Posterior vena cava (tissue), 2 donors: ENCODE results near the gene FBLN1. TPM values are rescaled to one million over a fixed set of nuclear protein-coding genes. Genes with fewer than 3 reads are reported as not detected.
A peak's percentile ranks its signal among the peaks of the same experiment; 100 is the strongest.
"Not testable (repeated sequence)": the region's sequence is repeated elsewhere in the genome, so short reads cannot be mapped to it uniquely, and the experiment has no call there.

ENCODE experiments used
- DNase-seq: peaks from one replicate; pipeline ENCODE4 v3.0.0-alpha.2; 2020; ENCODE audit warnings: low spot score
- intact Hi-C, 2 donors: fragments of 100-400 bp; cut with DNase I; formaldehyde crosslinking; loops; one replicate each; pipeline versions ENCODE4 v1.14.1 to v1.14.2; 2022 to 2023
- total RNA-seq, 2 donors: library from RNA; stranded (reverse); fragmentation: NEBNext Ultra II Directional; extraction: Animal tissue kit (Norgen Biotek cat#: 25700); gene quantifications; one replicate each; pipeline ENCODE4 v1.2.1, GENCODE V29; 2021
- donor health status: DM: yes; HTN: yes; CAD: no.
- donor health status: DM: yes; HTN: yes; CAD: no.

FBLN1 gene
- total RNA-seq, 2 donors from 2014 or later, result 608 to 1,210 TPM

DNA sequence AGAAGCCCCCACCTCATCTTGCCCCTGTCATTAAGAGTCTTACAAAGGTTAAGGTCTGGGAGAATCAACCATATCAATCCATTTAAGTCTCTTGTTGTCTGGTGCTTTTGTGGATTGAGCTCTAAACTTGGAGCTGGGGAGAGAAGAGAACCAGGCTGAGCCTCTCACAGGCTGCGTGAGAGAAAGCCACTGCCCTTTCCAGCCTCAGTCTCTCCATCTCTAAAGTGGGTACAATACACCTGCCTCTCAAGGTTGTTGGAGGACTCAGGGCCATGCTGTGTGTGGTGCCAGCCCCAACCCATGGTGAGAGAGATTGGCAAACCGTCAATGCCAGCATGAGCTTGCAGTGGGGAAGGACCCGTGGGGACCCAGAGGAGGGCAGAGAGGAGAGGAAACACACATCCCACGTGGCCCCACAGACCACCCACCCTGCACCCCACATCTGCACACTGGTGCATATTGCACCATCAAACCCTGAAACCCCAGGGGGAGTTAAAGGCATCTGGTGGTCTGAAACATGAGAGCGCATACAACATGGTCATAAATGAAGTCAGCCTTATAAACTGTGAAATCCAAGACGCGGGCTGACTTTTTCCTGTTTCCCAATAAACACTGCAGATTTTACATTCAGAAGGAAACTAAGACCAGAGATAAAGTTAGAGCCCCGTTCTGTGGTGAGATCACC lies 27.5 kb upstream of the FBLN1 start:
- intact Hi-C loops, result no loop called here

DNA sequence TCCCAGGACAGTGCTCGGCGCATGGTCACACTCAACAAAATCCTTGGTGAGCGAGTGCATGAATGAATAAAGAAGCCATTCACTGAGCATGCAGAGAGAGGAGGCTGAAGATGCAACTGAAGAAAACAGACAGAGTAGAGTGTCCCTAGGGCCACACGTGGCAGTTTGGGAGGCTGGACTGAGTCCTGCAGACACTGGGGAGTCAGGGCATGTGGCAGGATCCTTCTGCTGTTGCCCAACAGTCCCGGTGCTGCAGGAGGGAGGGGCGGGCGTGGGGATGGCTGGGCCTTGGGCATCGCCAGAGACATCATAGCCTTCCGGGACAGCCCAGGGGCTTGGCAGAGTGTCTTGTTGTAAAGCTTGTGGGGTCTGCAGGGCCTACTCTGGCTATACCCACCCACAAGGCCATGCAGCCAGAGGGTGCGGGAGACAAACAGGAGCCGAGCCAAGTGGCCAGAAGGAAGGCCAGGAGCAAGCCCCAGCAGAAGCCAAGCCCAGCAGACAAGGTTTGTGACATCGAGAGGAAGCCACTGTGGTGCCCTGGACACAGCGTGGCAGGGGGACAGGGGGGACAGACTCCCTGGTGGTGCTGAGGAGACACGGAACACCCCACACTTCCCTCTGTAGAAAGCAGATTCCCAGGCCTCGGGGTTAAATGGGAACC lies 26.7 kb upstream of the FBLN1 start:
- intact Hi-C loops, result no loop called here
- DNase-seq, result peak; percentile 83

More for the DNA sequence above, 27.5 kb upstream of the FBLN1 start:
- DNase-seq, result peak; percentile 46

DNA sequence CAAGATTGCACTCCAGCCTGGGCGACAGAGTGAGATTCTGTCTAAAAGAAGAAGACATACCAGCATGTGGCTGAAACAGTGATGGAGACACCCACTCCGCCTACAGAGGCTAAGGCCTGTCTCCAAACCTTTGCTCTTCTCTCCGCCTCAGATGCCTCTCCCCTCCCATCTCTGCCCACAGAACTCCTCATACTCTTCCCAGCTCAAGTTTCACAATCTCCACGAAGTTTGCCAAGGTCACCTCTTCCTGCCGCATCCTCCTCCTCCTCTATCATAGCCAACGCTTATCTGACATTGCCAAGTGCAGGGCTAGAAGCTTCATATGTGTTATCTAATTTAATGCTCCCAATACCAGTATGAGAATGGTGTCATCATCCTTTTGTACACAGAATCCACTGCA lies 25.9 kb upstream of the FBLN1 start:
- peak; percentile 69 for DNase-seq

DNA sequence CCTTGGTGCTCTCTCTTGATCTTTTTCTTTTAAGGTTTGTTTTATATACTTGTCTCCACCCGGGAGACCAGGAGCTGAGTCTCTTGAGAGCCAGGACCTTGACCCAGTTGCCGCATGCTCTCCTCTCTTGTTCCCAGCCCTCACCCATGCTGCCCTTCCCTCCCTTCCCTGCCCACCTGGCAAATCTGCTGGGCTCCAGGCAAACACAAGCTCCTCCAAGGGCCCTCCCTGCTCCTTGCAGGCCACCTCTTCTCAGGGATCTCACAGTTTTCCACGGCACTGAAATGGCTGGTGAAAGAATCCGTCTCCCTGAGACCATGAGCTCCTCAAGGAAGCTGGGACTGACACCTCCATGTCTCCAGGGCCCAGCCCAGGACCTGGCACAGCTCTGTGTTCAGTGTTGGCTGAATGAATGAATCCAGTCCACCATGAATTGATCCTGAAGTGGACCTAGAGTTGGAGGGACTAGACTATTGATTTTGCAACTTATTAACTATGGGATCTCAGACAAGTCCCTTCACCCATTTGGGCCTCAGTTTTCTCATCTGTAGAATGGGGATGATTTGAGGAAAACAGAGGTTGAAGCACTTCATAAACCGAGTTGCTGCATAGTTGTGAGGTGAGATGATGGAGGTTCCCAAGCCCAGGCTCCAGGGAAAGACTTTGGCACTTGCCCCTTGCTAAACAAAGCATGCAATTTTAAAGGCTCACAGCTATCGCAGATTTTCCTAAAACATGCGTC lies 25.1 kb upstream of the FBLN1 start:
- peak; percentile 41 for DNase-seq
- intact Hi-C loops, result no loop called here

More for the DNA sequence above, 25.9 kb upstream of the FBLN1 start:
- intact Hi-C loops, result no loop called here

DNA sequence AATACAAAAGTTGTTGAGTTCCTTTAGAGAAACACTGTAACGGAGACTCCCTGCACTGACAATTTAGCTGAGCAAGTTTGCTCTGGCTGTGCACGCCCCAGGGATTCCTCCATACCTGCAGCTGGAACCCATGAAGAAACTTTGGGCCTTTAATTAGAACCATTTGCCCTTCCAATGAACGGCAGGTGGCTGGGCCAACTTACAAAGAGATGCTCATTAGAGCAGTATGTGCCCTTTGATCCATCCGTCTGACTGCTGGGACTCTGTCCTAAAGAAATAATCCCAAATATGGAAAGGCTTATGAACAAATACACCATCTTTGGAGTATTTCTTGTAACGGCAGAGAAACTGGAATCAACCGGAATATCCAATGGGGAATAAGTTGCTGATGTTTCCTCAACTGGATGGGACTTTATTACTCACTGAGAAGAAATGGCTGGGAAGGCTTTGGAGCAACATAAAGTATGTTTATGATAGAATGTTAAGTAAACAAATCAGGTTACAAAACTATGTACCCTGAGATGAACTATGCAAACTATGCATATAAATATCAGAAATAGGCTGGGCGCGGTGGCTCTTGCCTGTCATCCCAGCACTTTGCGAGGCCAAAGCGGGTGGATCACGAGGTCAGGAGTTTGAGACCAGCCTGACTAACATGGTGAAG lies 24.4 kb upstream of the FBLN1 start:
- DNase-seq, result peak; percentile 69
- intact Hi-C loops, result no loop called here

DNA sequence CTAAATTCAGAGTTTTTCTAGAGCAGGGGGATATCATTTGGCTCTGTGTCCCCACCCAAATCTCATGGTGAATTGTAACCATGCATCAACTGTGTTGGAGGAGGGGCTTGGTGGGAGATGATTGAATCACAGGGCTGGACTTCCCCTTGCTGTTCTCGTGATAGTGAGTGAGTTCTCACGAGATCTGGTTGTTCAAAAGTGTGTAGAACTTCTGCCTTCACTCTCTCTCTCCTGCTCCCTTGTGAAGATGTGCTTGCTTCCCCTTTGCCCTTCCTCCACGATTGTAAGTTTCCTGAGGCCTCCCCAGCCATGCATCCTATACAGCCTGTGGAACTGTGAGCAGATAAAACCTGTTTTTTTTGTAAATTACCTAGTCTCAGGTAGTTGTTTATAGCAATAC lies 22.0 kb upstream of the FBLN1 start:
- DNase-seq, result no peak
- intact Hi-C loops, result no loop called here

DNA sequence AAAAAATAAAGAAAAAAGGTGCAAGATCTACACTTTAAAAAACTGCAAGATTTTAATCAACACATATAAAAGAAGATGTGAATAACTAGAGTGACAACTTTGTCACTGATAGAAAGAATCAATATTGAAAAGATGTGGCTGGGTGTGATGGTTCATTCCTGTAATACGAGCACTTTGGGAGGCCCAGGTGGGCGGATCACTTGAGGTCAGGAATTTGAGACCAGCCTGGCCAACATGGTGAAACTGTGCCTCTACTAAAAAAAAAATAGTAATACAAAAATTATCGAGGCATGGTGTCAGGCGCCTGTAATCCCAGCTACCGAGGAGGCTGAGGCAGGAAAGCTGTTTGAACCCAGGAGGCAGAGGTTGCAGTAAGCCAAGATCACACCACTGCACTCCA lies 21.0 kb upstream of the FBLN1 start:
- DNase-seq, result peak; percentile 53
- intact Hi-C loops, result no loop called here

DNA sequence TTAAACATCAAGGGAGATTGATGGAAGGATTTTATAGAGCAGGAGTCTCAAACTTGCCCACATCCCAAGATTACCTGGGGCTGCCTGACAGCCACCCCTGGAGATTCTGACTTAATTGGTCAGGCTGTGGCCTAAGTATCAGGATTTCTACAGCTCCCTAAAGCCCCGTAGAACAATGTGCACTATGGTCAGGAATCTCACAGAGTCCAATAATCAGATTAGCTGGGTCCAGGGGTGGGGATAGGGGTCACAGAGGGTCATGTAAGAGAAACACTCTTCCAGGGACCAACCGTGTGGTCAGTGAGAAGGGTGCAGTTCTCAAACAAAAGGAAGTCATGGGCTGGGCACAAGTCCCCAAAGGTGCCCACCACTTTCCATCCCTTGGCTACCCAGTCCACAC lies 20.5 kb upstream of the FBLN1 start:
- DNase-seq, result peak; percentile 2

DNA sequence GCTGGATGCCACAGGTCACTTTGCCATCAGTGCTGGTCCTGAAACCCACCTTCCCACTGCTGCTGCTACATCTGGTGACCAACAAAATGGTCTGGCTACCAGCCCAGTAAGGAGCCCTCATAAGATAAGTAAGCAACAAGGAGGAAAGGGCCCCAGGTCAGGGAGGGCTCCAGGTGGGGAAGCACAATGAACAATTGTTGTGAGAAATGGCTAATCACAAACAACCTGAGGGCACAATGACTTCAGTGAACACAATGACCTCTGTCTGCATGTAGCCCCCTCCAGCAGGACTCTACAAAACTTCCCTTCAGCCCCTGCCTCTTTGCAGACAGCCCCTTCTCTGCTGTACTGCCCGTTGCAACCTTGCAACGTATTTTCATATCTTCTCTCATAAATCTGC lies 19.4 kb upstream of the FBLN1 start:
- intact Hi-C loops, result no loop called here

More for the DNA sequence above, 20.5 kb upstream of the FBLN1 start:
- intact Hi-C loops, result no loop called here

DNA sequence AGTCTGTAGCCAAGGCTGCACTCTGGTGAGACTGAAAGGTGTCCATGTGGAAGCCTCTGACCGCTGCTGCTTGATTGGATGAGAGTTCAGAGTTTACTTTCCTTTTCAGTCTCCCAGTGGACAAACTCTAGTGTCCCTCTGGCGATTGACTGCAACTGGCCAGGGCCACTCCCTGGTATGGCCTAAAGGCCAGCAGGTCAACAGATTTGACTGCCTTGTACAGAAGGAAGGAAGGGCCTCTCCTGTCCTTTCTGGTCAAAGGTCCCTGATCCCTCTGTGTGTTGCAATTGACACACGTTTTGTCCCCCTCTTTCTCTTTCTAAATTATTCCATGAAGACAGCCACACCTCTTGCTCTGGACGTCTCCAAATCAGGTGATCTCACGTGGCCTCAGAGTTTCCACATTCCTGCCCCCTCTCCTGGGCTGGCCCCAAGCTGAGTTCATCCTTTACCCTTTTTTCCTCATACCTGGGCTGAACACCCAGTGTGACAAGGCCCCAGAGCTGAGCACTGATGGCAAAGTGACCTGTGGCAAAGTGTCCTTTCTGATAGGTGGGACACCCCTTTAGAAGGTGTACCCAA lies 18.7 kb upstream of the FBLN1 start:
- peak; percentile 7 for DNase-seq
- intact Hi-C loops, result no loop called here

More for the DNA sequence above, 19.4 kb upstream of the FBLN1 start:
- DNase-seq, result peak; percentile 50

DNA sequence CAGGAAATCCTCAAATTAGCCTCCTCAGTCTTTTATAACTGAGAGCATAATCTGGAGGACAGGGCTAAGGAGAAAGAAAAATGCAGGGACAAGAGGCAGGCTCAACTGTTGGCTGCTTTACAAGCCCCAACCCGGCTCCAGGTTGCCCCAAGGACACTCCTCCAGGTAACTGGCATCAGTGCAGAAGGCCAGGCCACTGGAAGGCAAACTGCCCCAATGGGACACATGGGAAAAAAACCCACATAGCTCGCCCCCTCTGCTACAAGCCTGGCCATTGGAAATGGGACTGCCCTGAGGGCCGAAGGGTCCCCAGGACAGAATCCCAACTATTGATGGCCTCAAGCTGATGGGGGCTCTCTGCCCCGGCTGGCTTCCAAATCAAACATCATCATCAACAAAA lies 17.9 kb upstream of the FBLN1 start:
- peak; percentile 55 for DNase-seq
- intact Hi-C loops, result no loop called here

DNA sequence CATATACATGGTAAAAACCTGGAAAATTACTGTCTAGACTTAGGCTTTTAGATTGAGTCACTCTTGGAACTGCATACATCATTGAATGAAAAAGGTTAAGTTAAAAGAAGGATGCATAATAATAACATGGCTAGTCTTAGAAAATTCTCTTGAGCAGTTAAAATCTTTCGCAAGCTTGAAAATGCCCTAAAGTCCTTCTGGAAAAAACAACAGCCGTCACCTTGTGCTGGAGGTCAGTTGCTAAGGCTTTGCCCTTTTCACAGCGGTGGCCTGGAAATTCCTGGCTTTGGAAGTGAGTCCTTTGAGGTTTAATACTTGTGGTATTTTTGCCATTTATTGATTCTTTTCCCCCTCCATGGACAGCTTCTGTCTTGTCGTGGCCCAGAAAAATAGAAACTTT lies 17.4 kb upstream of the FBLN1 start:
- intact Hi-C loops, result no loop called here
- peak; percentile 79 for DNase-seq

DNA sequence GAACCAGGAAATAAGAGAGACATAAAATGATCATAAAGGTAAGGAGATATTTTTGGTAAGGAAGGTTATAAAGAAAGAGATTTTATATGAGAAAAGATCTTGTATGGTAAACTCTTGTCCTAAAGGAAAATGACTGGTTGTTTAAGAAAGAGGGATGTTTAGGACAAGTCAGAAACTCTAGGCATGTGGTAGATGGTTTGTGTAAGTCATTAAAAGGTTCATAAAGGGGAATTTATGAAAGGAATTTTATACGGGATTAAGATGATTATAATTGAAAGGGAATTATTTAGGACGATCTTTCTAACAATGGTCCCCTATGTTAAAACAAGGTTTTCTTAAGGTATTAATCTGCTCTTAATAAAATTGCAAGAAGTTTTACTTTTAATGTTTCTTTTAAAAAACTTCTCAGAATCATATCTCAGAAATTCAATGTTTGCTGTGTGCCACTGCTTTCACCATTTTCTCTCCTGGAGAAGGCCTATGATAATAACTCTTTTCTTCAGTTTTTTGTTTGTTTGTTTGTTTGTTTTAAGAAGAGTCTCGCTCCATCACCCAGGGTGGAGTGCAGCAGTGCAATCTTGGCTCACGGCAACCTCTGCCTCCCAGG lies 13.8 kb upstream of the FBLN1 start:
- no peak for DNase-seq
- intact Hi-C loops, result no loop called here

DNA sequence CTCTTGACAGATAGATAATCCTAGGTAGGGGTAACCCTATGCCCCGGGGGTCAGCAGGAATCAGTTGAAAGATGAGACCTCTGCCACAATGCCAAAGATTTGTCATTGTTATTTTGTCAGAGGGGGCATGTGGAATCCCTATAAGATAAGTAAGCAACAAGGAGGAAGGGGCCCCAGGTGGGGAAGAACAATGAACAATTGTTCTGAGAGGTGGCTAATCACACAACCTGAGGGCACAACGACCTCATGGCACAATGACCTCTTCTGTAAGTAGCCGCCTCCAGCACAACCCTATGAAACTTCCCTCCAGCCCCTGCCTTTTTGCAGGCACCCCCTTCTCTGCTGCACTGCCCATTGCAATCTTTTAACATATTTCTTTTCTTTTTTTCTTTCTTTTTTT lies 11.8 kb upstream of the FBLN1 start:
- intact Hi-C loops, result no loop called here

DNA sequence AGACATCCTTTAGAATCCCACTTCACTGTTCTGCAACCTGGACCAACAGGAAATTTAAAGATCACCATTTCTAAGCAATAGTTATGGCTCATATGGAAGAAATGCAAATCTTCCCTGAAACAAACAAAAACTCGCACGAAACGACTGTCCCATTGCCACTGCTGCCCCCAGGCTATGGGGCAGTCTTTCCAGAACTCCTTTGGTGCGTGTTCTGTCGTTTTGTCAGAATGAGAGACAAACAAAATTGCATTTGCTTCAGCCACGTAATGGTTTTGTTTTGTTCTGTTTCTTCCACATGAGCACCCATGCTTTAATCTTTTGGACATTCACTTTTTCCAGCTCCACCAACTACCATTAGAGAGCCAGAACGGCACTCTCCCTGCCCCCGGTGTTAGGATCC lies 10.8 kb upstream of the FBLN1 start:
- intact Hi-C loops, result no loop called here

More for the DNA sequence above, 11.8 kb upstream of the FBLN1 start:
- DNase-seq, result peak; percentile 8

DNA sequence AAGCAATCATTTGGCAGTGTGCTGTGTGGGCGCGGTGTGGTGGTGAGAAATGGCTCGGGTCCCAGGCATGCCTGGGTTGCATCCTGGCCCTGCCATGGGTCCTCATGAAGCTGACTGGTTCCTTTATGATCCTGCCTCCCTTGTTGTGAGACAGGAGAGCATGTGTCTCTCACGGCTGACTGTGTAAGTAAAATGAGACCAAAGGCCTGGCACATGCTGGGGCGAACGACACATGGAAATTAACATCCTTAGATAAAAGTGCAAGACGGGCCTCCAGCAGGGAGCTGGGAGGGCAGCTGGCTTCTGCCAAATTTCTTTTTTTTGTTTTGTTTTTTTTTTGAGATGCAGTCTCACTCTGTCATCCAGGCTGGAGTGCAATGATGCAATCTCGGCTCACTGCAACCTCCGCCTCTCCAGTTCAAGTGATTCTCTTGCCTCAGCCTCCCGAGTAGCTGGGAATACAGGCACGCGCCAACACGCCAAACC lies 9.4 kb upstream of the FBLN1 start:
- intact Hi-C loops, result no loop called here

More for the DNA sequence above, 10.8 kb upstream of the FBLN1 start:
- DNase-seq, result peak; percentile 26

DNA sequence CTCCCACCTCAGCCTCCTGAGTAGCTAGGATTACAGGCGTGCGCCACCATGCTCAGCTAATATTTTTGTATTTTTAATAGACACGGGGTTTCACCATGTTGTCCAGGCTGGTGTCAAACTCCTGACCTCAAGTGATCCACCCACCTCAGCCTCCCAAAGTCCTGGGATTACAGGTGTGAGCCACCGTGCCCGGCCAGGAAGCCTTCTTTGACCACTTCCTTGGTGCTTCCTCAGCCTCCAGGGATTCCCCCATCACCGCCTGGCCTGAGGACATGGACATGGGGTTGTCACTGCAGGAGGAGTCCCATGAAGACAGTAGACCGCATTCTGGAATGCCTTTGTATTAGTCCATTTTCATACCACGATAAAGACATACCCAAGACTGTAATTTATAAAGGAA lies 8.4 kb upstream of the FBLN1 start:
- DNase-seq, result peak; percentile 57

More for the DNA sequence above, 9.4 kb upstream of the FBLN1 start:
- peak; percentile 84 for DNase-seq

DNA sequence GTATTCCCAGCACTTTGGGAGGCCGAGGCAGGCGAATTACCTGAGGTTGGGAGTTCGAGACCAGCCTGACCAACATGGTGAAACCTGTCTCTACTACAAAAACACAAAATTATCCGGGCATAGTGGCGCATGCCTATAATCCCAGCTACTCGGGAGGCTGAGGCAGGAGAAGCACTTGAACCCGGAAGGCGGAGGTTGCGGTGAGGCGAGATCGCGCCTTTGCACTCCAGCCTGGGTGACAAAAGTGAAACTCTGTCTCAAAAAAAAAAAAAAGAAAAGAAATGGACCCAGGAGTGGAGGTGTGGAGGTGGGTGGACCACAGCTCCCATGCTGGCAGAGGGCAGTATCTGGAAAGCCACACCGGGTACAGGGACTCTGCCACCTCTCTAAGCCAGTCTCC lies 7.1 kb upstream of the FBLN1 start:
- intact Hi-C loops, result not testable (repeated sequence)
- peak; percentile 51 for DNase-seq

More for the DNA sequence above, 8.4 kb upstream of the FBLN1 start:
- intact Hi-C loops, result not testable (repeated sequence)

DNA sequence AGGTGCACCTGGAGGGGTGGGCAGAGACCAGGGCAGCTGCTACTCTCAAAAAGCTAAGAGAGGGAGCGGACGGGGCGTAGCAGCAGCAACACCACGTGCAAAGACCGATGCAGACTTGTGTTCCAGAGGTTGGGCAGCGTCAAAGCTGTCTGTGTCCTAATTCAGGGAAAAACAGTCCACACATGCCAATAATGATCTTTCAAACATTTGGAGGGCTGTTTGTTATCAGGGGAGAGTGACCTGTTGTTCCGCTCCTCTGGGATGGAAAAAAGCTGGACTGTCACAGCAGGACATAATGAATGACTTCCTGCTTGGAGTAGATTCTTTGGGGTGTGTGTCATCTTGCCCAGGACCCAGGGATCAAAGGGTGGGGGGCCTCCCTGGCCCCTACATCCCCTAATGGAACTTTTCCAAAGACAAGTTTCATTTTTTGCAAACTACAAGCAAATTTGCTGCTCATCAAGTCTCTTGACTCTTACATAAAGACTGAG lies 6.2 kb upstream of the FBLN1 start:
- DNase-seq, result peak; percentile 79
- intact Hi-C loops, result no loop called here
